Left cardiac atrium (tissue), 4 donors: ENCODE measurements around the gene ACTN1. TPM values are rescaled to one million over a fixed set of nuclear protein-coding genes. Genes with fewer than 3 reads are reported as not detected.
A peak's percentile ranks its signal among the peaks of the same experiment; 100 is the strongest.
"Not testable (repeated sequence)": the region's sequence is repeated elsewhere in the genome, so short reads cannot be mapped to it uniquely, and the experiment has no call there.

Experiments
- ATAC-seq, 2 donors: fragments of 200-7000 bp; cut with Tn5 transposase; one replicate each; pipeline ENCODE4 v1.9.1; 2020; ENCODE audit warnings: mild to moderate bottlenecking in 2 of 2, moderate library complexity in 2 of 2
- DNase-seq: peaks from one replicate; pipeline ENCODE4 v3.0.0-alpha.2; 2020
- intact Hi-C, 2 donors: fragments of 100-400 bp; cut with DNase I; formaldehyde crosslinking; loops; one replicate each; pipeline versions ENCODE4 v1.14.1 to v1.15.1; 2022 to 2023
- long read RNA-seq: library from polyadenylated mRNA; unstranded; transcript quantifications from one replicate; pipeline ENCODE4 v2.0.0, GENCODE V29; 2021
- total RNA-seq, 2 donors: library from RNA; stranded (reverse); fragmentation: NEBNext Ultra II Directional; extraction: Animal tissue kit (Norgen Biotek cat#: 25700); gene quantifications; one replicate each; pipeline ENCODE4 v1.2.1, GENCODE V29; 2021
- donor health status: DM: no; HTN: yes; CAD: no.
- donor health status: DM: no; HTN: yes; CAD: no; lungs with severe emphysema.
- donor health status: DM: yes; HTN: yes; CAD: no.
- donor health status: Dilated cardiomyopathy.

ACTN1 gene
- 100 to 1,000 TPM; 160 to 319 TPM for total RNA-seq
- long read RNA-seq, full-length matches to known transcripts, result 252 of 333 reads
- long read RNA-seq, partial matches to known transcripts, result 47 of 333 reads
- long read RNA-seq, other reads (novel, unspliced or antisense), result 34 of 333 reads

DNA sequence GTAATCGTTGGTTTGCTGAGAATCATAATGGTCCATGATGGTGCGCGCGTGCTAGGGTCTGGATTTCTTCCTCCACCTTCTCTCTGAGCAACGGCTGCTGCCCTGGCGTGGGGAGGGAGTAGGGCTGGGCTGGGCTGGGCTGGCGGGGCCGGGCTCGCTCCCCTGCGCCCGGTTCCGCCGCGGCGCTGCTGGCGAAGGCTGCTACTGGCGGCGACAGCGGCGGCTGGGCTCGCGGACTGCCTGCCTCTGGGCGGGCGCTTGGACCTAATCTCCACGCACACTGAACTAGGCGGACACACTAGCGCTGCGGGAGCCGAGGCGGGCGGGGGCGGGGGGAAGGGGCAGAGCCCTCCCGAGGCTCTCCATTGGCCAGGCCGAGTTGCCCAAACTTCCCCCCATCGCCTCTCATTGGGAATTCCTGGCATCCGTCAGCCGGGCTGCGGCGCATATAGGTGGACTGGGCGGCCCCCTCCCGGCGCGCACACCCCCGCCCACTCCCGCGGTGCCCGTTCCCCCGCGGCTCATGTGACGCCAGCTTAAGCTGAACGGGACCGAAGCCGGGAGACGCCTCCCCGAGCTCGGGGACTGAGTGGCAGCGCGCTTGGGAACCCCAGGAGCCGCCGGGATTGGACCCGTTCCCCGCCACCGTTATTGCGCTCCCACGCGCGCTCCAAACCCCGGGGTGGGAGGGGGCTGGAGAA is at the start of gene ACTN1:
Gene ACTN1, minus strand, starts transcription at position 282 of the 701 bp plus-strand sequence. Its CDS starts 246 bp downstream, at position 36.
- peak; percentile 83 for ATAC-seq
- intact Hi-C loops, result loop anchor here (5.0 to 10.0 kb wide), 4 partner anchors 37 to 78 kb away; no protein-coding TSS in a partner anchor

DNA sequence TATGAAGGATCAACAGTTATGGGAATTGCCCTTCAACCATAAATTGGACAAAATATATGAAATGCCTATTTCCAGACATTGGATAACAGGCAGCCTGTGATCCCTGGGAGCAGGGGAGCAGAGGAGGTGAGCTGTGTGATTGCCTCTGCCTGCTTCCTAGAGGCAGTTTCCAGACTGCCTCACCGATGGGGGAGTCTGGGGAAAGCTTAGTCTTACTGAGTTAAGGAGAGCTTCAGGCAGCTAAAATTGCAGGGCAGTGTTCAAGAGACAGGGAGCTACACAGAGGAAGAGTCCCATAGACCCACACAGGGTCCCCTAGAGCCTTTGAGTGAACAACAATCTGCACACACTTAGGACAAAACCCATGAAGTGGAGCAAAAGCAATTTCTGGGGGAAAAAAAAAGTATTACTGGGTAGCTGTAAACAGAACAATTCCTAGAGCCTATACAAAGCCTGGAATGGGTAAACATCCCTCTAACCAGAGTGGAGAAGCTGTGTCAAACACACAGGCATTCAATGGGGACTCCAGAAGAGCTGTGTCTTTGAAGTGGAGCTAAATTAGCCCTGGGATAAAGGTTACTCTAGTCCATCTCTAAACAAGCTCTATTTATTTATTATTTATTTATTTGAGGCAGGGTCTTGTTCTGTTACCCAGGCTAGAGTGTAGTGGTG is 48.3 kb upstream of the ACTN1 start:
- ATAC-seq, result no peak
- intact Hi-C loops, result no loop called here
- DNase-seq, result no peak

More for the DNA sequence above, at the start of gene ACTN1:
- DNase-seq, result peak; percentile 96

DNA sequence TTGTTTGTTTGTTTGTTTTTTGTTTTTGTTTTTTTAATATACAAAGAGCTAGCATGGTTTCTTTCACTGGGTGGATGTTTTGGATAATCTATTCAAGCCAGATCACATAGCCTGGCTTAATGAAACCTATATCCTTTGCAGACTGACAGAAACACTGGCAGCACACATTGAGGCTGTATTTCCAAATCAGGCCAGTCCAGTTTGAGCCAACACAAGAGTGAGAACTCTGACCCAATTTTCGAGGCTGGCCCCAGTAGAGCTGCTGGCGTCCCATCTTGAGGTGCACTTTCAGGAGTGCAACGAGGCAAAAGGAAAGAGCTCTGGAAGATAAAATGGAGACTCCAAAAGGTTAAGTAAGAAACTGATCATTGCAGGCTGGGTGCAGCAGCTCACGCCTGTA is 43.9 kb upstream of the ACTN1 start:
- no peak for DNase-seq
- intact Hi-C loops, result no loop called here
- ATAC-seq, result peak in 1 of 2 donors; percentile 59

DNA sequence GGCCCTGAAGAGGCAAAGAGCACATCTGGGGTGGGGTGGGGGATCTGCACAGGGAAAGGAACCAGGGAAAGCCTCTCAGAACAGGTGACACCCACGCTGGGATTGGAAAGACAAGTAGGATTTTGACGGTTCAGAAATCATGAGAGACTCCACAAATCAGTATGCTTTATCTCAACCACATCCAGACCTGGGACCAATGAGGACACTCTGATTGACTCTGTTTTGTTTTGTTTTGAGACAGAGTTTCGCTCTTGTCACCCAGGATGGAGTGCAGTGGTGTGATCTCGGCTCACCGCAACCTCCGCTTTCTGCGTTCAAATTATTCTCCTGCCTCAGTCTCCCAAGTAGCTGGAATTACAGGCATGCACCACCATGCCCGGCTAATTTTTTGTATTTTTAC is 43.0 kb upstream of the ACTN1 start:
- intact Hi-C loops, ATAC-seq, DNase-seq: not testable (repeated sequence)

DNA sequence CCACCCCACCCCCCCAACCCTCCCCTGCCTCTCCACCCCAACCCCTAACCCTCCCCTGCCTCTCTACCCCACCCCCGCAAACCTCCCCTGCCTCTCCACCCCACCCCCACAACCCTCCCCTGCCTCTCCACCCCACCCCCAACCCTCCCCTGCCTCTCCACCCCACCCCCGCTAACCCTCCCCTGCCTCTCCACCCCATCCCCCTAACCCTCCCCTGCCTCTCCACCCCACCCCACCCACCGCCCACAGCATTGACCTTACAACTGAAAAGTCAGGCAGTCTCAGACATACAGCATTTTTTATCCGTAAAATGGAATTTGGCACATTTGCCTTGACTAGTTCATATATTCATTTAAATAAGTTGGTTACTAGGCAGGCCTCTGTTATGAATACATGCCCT is 38.6 kb upstream of the ACTN1 start:
- intact Hi-C loops, result no loop called here
- ATAC-seq (no peak), DNase-seq (no peak)

DNA sequence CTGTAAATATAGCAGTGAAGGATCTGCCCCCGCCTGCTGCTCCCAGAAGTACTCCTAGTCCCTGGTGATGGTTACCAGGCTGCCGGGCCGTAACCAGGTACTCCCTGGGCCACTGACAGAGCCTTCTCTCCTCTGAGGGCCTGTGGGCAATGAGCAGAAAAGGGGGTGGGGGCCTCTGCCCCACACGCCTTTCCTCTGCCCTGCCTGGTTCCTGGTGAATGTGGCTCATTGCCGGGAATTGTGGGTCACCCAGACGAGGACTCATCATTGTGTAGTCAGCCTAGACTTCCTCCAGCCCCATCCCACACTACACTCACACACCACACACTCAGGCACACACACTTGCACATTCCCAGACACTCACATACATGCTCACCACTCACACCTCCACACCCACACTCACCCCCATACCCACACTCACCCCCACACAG is 35.7 kb upstream of the ACTN1 start:
- intact Hi-C loops, result no loop called here
- DNase-seq (no peak), ATAC-seq (peak in 1 of 2 donors; percentile 24)

DNA sequence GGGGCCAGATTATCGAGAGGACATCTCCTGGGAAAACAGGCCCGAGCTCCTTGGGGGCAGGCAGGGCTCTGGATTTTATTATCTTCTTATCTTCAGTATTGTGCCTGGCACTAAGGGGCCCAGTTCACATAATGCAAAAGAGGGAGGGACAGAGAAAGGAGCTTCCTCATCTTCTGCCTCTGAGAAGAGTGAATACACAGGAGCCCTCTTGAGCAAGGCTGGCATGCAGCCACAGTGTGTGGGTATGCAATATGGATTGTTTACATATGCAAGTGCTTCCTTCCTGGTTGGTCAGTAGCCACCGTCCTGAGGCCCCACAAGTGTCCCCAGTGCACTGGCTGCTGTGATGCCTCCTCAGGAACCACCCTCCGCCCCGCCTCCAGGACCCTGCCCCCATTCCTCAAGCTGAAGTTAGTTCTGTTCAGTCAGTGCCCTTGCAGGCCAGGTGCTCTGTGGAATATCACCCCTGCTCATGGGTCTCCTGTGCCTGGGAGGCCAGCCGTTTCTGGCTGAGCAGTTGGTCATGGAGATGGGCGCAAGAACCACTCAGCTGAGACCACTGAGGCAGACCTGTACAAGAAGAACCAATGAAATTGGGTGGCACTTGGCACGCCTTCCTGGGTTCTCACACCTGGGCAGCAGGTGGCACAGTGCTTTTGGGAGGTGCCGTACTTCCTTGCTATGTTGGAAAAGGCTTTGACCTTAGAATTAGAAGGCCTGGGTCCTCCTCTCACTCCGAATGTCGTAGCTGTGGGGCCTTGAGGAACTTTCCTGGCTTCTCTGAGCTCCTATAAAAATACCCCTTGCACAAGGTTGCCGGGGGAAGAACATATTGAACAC is 35.1 kb upstream of the ACTN1 start:
- intact Hi-C loops, result no loop called here
- ATAC-seq, result peak in 1 of 2 donors; percentile 77
- peak; percentile 48 for DNase-seq

DNA sequence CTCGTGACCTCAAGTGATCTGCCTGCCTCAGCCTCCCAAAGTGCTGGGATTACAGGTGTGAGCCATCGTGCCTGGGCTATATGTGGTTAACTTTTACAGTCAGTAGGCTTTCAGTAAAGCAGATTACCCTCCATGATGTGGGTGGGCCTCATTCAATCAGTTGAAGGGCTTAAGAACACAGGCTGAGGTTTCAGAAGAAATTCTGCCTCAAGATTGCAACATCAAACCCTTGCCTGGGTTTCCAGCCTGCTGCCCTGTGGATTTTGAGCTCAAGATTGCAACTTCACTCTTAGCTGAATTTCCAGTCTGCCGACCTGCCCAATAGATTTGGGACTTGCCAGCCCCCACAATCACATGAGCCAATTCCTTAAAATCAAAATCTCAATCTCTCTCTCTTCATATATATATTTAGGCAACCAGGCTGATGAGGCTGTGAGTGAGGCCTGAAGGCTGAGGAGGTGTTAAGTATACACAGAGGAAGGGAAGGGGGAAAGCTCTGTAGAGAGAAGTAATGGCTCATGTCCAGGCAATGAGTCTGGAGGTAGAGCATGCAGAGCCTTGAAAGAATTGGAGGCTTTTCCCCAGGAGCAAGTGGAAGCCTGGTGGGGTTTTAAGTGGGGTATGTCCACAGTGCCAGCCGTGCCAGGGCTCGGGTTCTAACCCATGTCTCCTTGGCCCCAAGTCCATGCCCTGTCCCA is 33.3 kb upstream of the ACTN1 start:
- DNase-seq (no peak), ATAC-seq (no peak)
- intact Hi-C loops, result no loop called here

DNA sequence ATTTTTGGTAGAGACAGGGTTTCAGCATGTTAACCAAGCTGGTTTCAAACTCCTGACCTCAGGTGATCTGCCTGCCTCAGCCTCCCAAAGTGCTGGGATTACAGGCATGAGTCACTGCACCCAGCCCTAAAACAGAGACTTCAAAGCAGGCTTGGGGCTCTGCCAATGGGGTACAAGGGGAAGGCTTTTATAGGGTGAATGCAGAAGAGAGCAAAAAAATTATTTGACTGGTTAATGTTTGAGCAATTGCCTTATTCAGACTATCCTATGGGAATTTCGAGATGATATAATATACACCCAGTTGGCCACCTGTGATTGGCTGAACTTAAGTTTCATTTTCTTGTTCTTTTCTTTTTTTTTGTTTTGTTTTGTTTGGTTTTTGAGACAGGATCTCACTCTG is 31.5 kb upstream of the ACTN1 start:
- no peak for ATAC-seq
- intact Hi-C loops, result no loop called here
- DNase-seq, result no peak

DNA sequence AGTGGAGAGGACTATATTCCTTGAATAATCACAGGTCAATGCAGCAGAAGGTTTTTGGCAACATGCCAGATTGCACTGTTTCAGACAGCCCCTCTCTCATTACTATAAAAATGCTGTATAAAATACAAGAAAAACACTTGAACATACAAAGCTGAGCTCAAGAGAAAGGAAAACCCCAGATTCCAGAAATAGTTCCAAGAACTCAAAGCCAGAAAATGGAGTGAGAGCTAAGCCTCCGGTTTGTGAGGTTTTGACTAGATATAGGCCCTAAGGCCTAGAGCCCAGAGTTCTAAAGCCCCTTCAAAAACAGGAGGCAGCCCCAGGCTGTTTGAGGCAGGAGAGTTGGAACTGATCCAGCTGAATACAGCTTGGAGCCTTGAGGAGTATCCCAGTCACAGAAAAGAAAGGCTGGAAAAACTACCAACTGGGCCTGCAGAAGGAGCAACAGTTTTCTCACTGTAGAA is 29.4 kb upstream of the ACTN1 start:
- intact Hi-C loops, result no loop called here
- DNase-seq, result no peak
- no peak for ATAC-seq

DNA sequence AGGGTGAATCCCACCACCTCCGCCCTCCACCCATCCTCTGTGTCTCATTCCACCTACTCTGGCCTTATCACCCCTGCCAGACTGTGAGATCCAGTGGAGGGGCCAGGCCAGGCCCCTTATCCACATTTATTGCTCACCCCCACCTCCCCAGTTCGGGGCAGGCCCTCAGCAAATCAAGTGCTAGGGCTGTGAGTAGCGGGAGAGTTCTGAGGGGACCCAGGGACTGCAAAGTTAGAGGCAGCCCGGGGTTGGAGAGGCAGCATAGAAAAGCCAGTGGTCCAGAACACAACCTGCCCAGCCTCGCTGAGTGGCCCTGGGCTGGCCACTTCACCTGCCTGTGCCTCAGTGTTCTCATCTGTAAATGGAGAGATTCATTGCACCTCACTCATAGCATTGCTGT is 27.2 kb upstream of the ACTN1 start:
- intact Hi-C loops, result no loop called here
- DNase-seq, result no peak
- no peak for ATAC-seq

DNA sequence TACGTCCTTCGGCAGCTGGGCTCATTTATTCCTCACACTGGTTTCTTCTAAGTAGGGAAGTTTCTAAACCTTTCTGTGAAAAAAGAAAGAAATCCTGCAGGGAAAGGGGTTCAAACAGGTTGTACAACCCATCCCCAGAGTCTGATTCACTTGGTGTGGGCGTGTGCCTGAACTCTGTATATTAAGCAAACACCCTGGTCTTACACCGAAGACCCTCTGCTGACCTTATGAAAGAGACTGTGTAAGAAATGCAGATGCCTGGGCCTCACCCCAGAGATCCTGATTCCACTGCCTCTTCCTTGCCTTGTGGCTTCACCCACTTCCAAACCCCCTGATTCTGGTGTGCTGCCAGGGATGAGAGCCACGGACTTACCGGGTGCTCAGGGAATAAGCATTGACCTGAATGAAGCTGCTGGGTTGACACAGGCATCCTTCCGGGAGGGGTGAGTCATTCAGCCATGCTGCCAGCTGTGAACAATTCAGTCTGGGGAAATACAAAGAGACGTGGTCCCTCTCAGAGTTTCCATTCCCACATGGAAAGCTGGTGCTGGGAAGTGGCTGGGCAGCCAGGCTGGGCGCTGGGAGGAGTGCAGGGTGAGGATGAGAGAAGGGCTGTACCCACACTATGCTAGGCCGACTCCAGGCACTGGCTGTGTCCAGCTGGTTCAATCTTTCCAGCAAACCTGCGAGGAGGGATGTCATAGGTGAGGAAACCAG is 26.5 kb upstream of the ACTN1 start:
- peak; percentile 41 to 95 for ATAC-seq
- DNase-seq, result peak; percentile 86
- intact Hi-C loops, result no loop called here

DNA sequence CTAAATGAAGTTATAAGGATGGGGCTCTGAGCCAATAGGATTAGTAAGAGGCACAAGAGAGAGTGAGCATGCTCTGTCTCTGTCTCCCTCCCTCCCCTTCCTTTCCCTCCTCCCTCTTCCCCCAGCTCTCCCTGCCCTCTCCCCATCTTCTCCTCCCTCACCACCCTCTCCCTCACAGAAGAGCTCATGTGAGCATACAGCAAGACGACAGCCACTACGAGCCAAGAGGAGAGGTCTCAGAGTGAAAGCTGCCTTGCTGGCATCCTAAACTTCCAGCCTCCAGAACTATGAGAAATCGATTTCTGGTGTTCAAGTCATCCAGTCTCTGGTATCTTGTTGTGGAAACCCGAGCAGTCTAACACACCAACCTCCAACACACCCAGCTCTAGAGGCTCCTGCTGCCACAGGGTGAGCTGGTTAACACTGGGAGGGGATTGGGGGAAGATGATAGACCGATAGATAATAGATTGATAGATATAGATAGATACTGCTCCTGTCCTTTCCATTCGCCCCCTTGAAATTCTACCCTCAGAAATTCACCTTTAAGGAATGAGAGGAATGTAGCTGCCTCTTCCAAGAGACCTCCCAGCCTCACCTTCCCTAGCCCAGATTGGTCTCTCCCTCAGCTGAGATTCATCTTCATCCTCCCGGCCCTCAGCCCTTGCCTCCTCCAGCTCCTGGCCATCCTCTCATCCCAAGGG is 25.8 kb upstream of the ACTN1 start:
- ATAC-seq (peak in 1 of 2 donors; percentile 29), DNase-seq (no peak)
- intact Hi-C loops, result loop anchor here in 1 of 2 donors (5.0 kb wide), 1 partner anchor 93 kb away; no protein-coding TSS in a partner anchor

DNA sequence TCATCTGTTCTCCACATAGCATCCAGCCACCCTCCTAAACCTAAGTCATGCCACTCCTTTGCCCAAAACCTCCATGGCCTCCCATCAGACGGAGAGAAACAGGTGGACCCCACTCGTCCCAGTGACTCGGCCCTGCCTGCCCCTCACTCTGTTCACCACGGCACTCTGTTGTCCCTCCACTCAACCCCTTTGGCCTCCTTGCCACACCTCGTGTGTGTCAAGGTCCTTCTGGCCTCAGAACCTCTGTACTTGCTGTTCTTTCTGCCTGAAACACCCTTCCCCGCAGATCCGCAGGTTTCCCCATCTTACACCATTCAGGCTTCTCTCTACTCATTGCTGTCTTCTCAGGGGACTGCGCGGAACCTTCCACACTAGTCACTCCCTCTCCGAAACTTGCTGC is 24.5 kb upstream of the ACTN1 start:
- no peak for ATAC-seq
- intact Hi-C loops, result loop anchor here in 1 of 2 donors (5.0 kb wide), 1 partner anchor 91 kb away; no protein-coding TSS in a partner anchor
- DNase-seq, result no peak

DNA sequence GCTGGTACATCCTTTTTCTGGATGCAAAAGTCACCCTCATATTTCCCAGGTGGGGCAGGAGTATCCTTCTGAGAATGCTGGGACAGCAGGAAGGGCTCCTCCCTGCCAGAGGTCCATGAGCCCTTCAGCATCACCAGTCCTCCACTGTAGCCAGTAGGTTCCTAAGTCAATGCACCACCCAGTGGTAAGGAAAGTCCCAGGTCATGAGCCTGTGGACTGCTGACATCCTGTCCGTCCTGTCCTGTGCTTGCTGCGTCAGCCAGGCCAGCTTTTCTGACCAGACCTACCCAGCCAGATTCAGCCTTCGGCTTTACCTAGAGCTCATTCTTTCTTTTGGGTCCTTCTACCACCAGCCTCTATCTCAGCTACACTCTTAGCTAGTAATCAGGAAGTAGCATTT is 23.0 kb upstream of the ACTN1 start:
- intact Hi-C loops, result loop anchor here in 1 of 2 donors (5.0 kb wide), 1 partner anchor 90 kb away; no protein-coding TSS in a partner anchor
- DNase-seq, result peak; percentile 44
- peak; percentile 63 to 70 for ATAC-seq

DNA sequence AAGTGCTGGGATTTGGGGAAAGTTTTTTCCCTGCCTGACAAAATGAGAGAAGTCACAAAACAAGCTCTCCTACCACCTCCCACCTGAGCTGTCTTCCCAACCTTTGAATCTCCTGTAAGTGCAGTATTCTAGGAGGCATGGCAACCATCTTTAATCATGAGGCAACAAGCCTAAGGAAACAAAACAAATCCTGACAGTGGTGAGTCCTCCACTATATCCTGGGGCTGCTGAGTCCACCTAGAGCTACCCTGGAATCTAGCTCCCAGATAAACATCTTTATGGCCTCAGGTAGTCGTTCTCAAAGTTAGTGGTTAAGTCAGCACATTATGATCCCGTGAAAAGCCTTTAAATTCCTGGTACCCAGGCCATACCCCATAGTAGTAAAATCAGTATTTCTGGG is 22.3 kb upstream of the ACTN1 start:
- intact Hi-C loops, result loop anchor here in 1 of 2 donors (5.0 kb wide), 1 partner anchor 89 kb away; no protein-coding TSS in a partner anchor
- ATAC-seq, result no peak
- DNase-seq, result no peak

DNA sequence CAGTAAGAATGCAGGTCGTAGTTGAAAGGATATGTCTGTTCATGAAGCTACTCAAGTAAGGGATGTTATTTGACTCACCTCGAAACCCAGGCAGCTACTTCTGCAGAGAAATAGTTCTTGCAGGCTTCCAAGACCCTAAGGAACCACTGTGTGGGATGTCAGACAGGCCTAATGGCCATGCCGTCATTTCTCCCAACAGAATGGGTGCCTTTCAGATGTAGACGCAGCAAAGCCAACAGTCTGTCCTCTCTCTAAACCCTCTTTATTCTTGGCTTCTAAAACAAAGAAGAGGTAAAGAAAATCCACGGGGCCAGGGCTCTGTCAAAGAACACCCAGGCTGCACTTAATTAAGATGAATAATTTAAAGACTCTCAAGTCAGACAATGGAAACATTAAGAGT is 19.0 kb upstream of the ACTN1 start:
- no peak for ATAC-seq
- DNase-seq, result no peak
- intact Hi-C loops, result no loop called here
